Effector memory CD4-positive, alpha-beta T cell (primary cell): ENCODE data around the gene CALML6.
A peak's percentile ranks its signal among the peaks of the same experiment; 100 is the strongest.
"Not testable (repeated sequence)": the region's sequence is repeated elsewhere in the genome, so short reads cannot be mapped to it uniquely, and the experiment has no call there.

Experiments used
- DNase-seq, 3 donors: peaks; one replicate each; pipeline ENCODE4 v3.0.0-alpha.2; 2020
- H3K27ac ChIP-seq: 2 replicates; pipeline ENCODE4 v1.7.0; 2013; ENCODE audit warnings: mild to moderate bottlenecking, low read length, moderate library complexity; ENCODE audit not compliant: insufficient read depth, poor library complexity, severe bottlenecking
- H3K27me3 ChIP-seq: replicated peaks from 2 replicates; pipeline ENCODE4 v1.7.0; 2013; ENCODE audit warnings: mild to moderate bottlenecking, low read length; ENCODE audit not compliant: insufficient read depth, control insufficient read depth, poor library complexity, severe bottlenecking
- H3K36me3 ChIP-seq: 2 replicates; pipeline ENCODE4 v1.7.0; 2013; ENCODE audit warnings: mild to moderate bottlenecking, low read length, moderate library complexity; ENCODE audit not compliant: control insufficient read depth, insufficient read depth
- H3K4me1 ChIP-seq: 2 replicates; pipeline ENCODE4 v1.7.0; 2013; ENCODE audit warnings: low read length, mild to moderate bottlenecking; ENCODE audit not compliant: control insufficient read depth, insufficient read depth, poor library complexity, severe bottlenecking
- H3K4me3 ChIP-seq: 2 replicates; pipeline ENCODE4 v1.7.0; 2013; ENCODE audit warnings: low read length, low read depth, mild to moderate bottlenecking; ENCODE audit not compliant: insufficient read depth, poor library complexity, severe bottlenecking
- H3K9me3 ChIP-seq: 2 replicates; pipeline ENCODE4 v1.7.0; 2013; ENCODE audit warnings: mild to moderate bottlenecking, low read length, moderate library complexity; ENCODE audit not compliant: control insufficient read depth

Gene CALML6

GRCh38 chr1:1880617-1881312 lies 34.3 kb upstream of the CALML6 start:
- H3K9me3 ChIP-seq = no peaks in the 10 kb centered on the region
- H3K4me1 ChIP-seq = peaks cover 32% of the 10 kb centered on the region
- no peak overlapping the region for H3K27ac ChIP-seq
- DNase-seq = no peak
- peaks cover 8% of the 10 kb centered on the region for H3K36me3 ChIP-seq
- no peaks in the 10 kb centered on the region for H3K27me3 ChIP-seq
- no peak overlapping the region for H3K4me3 ChIP-seq

GRCh38 chr1:1881727-1882126 lies 33.3 kb upstream of the CALML6 start:
- Histone ChIP-seq H3K36me3 (peaks cover 4% of the 10 kb centered on the region), H3K4me3 (no peak overlapping the region), H3K4me1 (peaks cover 36% of the 10 kb centered on the region), H3K9me3 (no peaks in the 10 kb centered on the region), H3K27me3 (no peaks in the 10 kb centered on the region), H3K27ac (no peak overlapping the region)
- DNase-seq = no peak

GRCh38 chr1:1883092-1883873 lies 31.8 kb upstream of the CALML6 start:
- H3K27ac ChIP-seq = no peak overlapping the region
- peaks cover 4% of the 10 kb centered on the region for H3K36me3 ChIP-seq
- H3K27me3 ChIP-seq = no peaks in the 10 kb centered on the region
- no peaks in the 10 kb centered on the region for H3K9me3 ChIP-seq
- peaks cover 51% of the 10 kb centered on the region for H3K4me1 ChIP-seq
- no peak overlapping the region for H3K4me3 ChIP-seq
- DNase-seq = no peak

GRCh38 chr1:1883890-1884289 lies 31.2 kb upstream of the CALML6 start:
- peaks cover 51% of the 10 kb centered on the region for H3K4me1 ChIP-seq
- H3K27ac ChIP-seq = not testable (repeated sequence)

GRCh38 chr1:1889090-1889750 lies 25.8 kb upstream of the CALML6 start:
- peaks cover 44% of the 10 kb centered on the region for H3K4me1 ChIP-seq
- H3K27me3 ChIP-seq = no peaks in the 10 kb centered on the region
- no peaks in the 10 kb centered on the region for H3K9me3 ChIP-seq
- DNase-seq = no peak
- no peaks in the 10 kb centered on the region for H3K36me3 ChIP-seq
- peak overlapping the region; percentile 88 for H3K4me3 ChIP-seq
- peak overlapping the region; percentile 93 for H3K27ac ChIP-seq

More at GRCh38 chr1:1883890-1884289, 31.2 kb upstream of the CALML6 start:
- H3K36me3 ChIP-seq, H3K4me3 ChIP-seq, DNase-seq, H3K9me3 ChIP-seq, H3K27me3 ChIP-seq: not testable (repeated sequence)

GRCh38 chr1:1889847-1890505 lies 25.1 kb upstream of the CALML6 start:
- DNase-seq = peak in 2 of 3 donors; percentile 18 to 36
- peaks cover 48% of the 10 kb centered on the region for H3K4me1 ChIP-seq
- H3K9me3 ChIP-seq = no peaks in the 10 kb centered on the region
- H3K27ac ChIP-seq = peak overlapping the region; percentile 93
- H3K27me3 ChIP-seq = no peaks in the 10 kb centered on the region
- no peaks in the 10 kb centered on the region for H3K36me3 ChIP-seq
- H3K4me3 ChIP-seq = peak overlapping the region; percentile 88

- Histone ChIP-seq H3K4me1 (peaks cover 52% of the 10 kb centered on the region), H3K27me3 (no peaks in the 10 kb centered on the region), H3K36me3 (no peaks in the 10 kb centered on the region), H3K9me3 (no peaks in the 10 kb centered on the region), H3K4me3 (peak within 1 kb of the TSS; percentile 88), H3K27ac (peak within 1 kb of the TSS; percentile 93)
- peak; percentile 81 to 82 (median 81) for DNase-seq
These were observed 24.3 kb upstream of the CALML6 start, which contains the start of gene GNB1 for GRCh38 chr1:1890506-1891348. Gene GNB1 (minus strand): TSS chr1:1891087. CDS start chr1:1825453, 65,634 bp downstream.

GRCh38 chr1:1891349-1892078 lies 23.5 kb upstream of the CALML6 start:
- H3K9me3 ChIP-seq = no peaks in the 10 kb centered on the region
- peaks cover 45% of the 10 kb centered on the region for H3K4me1 ChIP-seq
- DNase-seq = peak; percentile 71 to 82 (median 81)
- H3K27me3 ChIP-seq = no peaks in the 10 kb centered on the region
- peak overlapping the region; percentile 62 for H3K4me3 ChIP-seq
- no peaks in the 10 kb centered on the region for H3K36me3 ChIP-seq
- H3K27ac ChIP-seq = peak overlapping the region; percentile 93
